ENCODE measurements around the gene GALNT18.

GALNT18 gene

DNA sequence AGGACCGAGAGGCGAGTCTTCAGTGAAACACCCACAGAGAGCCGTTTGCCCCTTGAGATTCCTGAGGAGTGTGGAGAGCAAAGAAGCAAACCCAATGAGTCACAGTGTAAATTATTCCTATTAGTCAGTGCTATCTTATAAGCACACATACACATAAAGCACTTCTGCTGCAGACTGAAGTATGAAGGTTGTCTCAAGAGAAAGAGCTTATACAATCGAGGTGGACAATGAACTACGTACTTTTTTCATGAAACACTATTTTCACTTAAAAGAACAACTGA, 37.3 kb downstream of the GALNT18 start:
- no peak for DNase-seq

DNA sequence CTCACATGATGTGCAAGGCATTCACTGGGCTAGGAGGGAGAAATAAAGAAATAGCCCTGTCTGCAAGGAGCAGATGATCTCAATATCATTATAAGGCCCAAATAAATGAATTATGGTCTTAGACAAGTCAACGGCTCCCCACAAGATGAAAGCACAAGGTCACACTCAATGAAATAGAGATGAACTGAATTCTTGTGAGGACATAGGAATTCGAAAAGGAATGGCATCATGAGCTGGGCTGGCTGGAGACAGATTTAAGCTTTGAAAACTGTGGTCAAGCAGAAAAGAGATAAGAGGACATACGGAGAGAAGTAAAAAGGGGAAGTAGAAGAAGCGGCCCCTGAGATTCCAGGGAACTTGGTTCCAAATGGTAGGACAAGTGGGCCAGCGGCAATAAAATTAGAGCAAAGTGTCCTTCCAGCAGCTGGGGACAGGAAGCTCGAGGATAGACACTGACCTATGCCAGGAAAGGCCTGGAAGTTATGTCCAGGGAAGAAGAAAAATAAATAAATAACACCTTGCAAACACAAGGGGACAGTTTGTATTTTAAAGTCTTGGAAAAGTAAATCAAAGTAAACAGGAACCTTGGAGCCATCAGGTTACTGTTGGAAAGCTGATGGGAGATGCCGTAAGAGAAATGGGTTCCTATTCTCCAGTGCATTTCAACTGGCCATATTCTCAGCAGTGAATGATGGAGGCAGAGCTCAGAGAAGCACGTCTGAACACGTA, 37.8 kb downstream of the GALNT18 start:
- no peak for DNase-seq

DNA sequence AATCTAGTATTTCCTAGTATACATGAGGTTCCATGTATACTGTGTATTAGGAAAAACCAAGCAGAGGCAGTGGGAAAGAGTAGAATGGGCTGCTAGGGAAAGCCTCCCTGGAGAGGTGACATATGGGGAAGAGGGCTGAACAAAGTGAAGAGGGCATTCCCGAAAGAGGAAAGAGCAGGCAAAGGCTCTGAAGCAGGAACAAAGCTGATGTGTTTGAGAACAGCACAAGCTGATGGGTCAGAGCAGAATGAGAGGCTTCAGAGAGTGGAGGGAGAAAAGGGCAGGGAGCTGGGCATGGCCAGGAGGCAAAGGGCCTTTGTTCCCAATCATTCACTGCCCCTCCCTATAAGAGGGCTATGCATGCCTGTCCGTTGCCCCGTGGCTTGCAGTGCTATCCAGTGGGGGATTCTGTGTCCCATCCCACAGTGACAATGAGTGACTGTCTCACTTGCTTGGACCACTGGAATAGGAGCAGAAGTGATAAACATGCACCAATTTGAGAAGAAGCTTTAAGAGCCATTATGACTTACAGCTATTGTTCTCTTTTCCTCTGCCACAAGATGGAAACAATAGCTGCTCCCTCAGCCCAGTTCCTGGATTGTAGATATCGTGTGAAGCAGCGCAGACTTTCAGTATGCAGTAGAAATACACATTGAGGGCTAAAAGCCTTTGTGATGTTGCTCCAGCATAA, 39.6 kb downstream of the GALNT18 start:
- DNase-seq, result no peak

DNA sequence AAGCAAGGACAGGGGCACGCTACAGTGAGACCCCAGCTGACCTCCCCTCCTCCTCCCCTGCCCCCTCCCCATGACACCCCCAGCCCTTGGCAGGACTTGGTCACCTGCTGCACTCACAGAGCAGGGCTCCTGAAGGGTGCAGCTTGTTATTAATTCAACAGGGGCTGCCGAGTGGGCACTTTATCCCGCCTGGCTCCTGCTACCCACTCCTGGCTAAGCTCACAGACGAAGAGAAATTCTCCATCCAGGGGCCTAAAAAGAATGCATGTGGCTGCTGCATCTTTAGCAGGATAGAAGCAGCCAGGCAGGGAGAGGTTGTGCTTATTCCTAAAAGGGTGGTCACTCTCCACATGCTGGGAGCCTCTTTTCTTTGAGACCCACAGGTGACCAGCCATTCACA, 40.3 kb downstream of the GALNT18 start:
- no peak for DNase-seq

DNA sequence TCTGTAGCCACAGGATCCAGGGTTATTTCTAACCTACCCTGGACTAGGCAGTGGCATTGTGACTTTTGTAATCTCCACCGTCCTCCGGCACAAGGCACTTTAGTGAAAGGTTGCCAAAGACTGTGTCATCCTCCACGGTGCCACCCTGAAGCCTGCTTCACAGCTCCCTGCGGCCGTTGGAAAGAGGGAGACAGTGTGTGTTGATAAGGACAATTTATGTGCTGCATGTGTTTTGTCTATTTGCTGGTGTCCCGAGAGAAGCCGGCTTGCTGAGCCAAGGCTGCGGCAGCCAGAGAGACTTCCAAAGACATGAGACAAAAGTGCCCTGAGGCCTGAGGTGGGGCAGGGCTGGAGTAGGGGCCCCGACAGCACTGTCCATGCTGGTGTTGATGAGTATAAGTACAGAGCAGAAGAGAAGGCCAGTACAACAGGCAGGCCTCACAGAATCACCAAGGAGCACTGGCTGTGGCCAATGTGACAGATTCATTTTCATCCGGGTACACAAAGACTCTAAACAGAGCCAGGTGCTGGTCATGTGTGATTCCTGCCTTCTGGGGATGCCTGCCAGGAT, 40.9 kb downstream of the GALNT18 start:
- no peak for DNase-seq

DNA sequence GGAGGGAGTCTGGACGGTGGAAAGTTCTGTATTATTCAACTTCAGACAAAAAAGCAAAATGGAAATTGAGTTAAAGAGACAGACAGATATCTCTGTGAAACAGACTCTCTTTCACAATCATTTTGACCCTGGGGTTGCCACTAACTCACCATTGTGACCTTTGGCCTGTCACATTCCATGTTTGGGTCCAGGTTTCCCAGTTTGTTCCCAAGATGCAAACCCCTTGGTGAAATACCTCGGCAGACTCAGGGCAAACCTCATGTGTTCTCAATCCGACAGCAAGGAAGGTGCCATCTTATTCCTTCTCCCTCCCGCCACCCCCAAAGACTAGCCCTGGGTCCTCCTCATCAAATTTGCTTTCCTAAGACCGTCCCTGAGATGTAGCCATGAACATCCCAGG, 41.8 kb downstream of the GALNT18 start:
- DNase-seq, result no peak

DNA sequence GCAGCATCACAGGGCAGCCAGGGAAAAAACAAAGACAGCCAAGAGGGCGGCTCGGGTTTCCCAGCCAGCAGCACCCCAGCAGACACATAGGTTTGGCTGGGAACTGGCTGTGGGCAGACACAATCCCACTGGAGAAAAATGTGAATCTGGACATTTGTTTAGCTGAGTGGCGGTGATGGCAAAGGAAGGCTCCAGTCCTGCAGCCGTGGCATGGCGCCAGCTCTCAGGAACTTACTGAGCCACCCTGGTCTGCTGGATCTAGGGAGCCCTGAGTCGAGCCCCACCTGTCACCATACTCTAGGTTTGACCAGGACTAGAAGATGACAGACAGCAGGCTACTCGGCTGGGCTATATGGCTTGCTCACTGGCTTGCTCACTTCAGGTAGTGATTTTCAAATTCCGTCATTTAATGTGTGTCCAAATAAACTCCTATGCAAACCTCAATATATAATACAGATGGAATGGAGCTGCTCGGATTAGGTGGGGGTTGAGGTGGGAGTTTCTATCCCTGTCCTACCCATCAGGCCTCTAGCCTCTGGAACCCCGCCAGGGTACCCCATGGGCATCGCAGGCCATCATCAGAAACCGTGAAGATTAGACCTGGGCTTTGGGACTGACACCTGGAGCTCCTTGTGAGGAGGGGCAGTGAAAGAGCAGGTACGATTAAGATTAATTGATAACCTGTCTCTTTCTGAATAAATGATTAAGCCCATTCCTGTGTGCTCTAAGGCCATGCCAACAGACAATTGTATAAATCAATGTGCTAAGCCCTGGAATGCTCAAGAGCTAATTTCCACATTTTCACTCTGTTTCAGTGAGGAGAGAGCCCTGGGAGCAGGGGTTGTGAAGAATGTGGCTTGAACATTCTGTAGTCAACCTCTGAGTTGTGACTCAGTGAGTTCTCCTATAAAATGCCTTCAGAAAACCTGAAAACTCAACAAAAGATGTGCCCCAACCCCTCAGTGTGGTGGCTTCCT, 42.5 kb downstream of the GALNT18 start:
- DNase-seq, result no peak

DNA sequence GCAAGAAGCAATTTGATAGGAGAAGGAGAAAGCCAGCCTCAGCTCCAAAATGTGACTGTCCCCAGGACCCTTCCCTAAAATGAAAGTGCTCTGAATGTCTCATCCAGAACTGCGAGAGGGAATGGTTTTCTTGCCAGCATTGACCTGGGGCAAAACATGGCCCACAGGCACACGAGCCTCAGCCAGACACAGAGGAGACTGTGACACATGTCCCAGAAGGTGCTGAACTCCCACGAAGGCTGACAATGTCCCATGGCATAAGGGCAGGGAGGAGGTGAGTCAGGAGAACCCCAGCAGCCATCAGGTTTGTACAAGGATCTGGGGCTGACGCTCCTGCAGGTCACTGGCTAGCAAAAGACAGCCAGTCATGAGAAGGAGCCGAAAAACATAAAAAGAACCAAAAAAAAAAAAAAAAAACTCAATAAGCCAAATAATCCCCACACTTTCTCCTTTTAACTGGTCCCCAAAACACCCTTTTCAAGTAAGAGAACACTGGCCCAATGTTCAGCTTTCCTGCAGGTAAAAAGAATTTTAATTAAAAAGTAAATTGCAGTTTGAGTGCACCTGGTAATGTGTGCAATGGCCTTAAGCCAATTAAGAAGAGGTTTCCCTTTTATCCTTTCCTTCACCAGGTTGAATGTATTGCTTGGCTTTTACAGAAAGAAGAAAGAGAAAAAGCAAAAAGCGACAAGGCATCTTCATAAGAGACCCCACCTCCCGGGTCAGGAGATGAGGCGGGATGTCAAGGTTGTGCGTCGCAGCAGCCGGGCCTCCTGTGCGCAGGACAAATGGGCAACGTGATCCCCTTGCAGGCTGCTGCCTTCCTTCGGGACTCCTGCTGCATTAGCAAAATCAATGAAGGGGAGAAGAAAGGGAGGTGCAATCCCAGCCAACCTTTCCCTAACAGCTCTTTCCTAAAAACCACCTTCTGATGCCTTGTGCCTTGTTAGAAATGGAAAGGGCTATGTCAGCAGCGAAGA, 43.6 kb downstream of the GALNT18 start:
- DNase-seq, result no peak

DNA sequence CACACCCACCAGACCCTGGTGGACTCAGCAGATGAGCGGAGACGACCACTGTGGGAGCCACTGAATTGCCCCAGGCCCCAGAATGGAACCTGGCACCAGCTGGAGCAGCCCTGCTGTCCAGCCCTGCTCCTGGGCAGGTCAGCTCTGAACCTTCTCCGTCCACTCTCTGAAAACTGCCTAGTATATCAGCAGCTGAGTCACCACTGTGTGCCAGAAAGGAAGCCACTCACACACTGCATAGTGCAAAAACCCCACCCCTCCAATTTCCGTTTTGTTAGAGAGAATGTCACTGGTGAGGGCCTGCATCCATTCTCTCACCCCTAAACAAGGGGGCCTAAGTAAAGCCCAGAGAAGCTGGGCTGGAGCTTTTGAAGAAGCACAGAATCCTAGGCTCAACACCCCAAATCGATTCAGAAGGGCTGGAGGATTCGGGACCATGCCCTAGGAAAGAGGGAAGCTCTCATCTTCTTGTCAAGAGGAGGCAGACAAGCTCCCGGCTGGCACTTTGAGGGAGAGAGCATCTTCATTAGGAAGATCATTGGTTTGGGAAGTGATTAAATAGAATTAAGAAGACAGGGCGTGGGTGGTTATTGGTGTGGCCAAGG, 44.5 kb downstream of the GALNT18 start:
- DNase-seq, result no peak

DNA sequence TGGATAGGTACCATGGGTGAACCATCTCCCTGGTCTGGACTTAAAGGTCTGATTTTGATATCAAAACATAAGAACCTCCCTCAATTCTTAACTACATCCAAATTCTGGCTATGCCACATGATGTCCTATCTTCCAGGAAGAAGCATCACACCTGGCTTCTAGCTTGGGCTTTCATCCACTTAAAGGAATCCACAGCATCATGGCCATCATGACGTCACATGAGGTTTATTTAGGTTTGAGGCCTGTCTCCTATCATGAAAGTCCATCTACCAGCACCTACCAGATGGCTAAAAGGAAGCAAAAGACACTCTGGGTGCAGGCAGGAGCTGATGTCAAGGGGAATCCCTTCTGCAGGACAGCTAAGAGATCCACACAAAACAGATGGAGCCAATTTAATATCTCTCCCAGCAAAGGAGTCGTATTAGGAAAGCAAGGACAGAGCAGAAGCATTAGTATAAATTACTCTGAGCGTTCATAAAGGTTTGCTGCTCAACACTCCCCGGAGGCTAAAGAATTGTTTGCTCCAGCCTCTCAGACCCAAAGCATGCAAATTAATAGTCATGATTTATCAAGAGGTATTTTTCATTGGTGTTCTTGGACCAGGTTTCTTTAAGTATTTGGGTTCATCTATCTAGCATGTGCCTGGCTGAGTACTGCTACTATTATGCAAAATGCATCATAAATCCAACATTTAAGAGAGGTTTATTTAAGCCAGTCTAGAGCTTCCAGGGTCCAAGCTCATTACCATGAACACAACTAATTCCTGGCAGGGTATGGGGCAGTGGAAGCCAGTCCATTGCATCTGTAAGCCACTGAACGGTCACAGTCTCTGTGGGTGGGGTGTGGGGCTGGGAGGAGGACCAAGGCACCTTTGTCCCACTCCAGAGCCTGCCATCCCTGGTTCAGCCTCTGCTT, 47.2 kb downstream of the GALNT18 start:
- no peak for DNase-seq

DNA sequence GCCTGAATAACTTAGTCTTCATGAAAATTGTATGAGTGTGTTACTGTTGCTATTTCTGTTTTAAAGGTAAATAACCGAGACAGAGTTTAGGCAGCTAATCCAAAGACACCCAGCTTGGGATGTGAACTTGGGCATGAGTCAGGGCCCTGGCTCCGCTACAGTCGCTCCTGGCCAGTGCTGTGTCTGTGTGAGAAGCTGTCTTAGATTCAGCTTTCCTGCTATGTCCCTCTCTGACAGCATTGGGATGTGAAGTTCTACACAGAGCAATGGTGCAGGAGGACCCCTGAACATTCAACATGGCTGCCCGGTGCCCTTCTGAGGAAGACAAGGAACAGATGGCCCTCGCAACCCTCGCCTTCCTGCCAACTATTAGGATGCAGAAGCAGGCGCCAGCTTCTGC, 49.4 kb downstream of the GALNT18 start:
- DNase-seq, result no peak

DNA sequence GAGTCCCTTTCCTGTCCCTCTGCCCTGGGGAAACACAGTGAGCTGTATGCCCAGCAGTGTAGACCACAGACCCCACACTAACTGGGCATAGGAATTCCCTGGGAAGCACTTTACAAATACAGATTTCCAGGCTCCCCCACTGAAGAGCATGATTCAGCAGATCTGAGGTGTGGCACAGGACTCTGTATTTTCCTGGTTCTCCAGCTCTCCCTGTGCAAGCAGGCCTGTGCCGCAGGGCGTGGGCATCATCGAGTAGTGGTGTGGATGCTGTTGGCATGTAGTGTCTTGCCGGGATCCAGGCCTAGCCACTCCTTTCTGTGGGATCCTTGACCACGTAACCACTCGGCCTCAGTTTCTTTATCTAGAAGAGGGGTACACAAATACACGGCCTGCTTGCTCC, 49.9 kb downstream of the GALNT18 start:
- DNase-seq, result no peak

DNA sequence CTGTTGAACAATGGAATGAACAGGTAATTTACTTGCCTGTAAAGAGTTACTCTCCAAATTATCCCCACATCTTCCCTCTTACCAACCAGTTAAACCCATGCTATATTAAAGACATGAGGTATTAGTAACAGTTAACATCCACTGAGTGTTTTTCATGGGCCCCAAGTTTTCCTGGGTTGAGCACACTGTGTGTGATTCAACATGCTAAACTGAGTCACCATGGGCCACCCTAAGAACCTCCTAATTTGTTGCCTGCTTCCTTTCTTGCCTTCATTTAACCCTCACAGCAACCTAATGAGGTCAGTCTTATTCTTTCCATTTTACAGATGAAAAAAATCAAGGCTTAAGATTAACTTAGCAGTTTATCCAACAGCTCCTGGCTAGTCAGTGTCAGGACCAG, 51.0 kb downstream of the GALNT18 start:
- DNase-seq, result no peak

DNA sequence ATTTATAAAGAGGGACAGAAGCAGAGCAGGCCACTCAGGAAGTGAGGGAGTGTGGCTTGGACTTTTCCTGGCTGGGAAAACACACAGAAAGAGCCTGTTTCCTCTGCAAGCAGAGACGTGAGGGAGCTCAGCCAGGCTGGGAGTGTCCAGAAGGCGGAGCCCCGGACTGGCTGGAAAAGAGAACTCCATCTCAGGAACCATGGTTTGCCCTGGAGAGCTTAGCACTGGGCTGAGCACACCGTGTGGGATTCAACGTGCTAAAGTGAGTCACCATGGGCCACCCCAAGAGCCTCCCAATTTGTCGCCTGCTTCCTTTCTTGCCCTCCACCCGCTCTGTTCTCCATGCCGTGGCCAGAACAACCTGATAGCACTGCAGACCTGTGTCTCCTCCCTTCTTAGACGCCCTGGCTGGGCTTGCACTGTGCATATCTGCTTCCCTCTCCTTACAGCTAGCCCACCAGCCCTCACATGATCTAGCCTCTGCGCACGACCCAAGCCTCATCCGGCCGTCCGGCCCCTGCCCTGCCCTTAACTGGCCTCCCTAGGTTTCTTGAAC, 51.8 kb downstream of the GALNT18 start:
- DNase-seq, result no peak

DNA sequence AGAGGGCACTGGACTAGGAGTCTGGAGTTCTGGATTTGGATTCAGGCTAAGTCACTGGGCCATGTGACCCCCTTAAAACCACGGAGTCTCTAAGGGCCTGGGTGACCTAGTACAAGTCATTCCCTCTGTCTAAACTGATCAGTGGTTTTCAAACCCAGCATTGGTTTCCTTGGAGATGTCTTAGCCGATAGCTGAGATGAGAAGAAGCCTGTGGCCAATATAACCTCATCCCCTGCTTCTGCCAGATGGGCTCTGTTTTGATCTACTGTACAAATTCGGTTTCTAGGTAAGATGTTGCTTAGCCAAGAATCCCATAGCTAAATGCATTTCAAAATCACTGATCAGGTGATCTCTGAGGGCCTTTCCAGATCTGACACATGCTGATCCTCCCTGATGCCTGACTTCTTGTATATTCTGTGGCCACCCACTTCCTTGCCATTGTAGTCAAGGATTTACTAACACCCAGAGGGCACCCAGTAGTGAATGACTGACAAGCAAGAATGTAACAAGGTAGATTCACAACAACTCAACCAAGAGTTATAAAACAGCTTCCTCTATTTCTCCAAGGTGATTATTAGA, 53.1 kb downstream of the GALNT18 start:
- no peak for DNase-seq

DNA sequence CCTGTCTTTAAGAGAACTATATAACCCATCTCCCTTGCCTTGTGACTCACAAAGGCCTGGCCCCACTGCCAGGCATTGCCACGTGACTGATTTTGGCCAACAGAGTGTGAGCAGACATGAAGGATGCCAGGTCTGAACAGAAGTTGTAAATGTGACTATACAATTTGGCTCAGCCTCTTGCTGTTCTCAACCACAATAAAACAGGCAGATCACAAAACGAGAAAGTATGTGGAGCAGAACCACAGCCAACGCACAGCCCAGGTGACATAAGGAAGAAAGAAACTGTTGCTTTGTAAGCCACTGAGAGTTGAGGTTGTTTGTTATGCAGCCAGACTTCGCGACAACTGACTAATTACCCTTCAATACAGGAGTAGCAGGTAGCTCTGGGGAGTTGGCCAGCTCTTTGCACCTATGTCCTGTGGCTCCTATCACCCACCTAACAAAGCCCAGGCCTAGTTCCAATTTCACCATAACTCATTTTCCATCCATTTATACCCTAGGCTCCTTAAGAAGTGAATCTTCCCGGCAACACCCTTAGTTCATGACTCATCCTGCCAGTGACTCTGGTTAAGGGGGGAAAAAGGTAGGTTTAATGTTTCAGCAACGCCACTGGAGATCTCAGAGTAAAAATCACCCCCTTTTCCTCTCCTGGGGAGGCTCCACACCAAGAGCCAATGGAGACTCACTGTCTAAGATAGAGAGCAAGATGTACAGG, 53.7 kb downstream of the GALNT18 start:
- no peak for DNase-seq

DNA sequence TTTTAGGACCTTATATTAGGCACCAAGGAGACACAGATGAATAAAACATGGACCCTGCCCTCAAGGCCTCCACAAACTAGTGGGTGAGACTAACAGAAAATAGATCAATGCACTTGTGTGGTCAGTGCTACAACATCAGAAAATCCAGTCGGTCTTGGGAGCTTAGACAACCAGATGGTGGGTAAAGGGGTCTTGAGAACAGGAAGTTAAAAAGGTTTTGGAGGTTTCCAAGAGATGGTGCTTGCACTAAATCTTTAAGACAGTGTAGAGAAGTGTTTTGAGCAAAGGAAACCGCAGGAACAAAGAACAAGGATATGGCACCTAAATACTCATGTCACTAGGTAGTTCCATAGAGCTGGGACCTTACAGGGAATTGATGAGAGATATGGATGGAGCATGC, 56.2 kb downstream of the GALNT18 start:
- DNase-seq, result no peak

DNA sequence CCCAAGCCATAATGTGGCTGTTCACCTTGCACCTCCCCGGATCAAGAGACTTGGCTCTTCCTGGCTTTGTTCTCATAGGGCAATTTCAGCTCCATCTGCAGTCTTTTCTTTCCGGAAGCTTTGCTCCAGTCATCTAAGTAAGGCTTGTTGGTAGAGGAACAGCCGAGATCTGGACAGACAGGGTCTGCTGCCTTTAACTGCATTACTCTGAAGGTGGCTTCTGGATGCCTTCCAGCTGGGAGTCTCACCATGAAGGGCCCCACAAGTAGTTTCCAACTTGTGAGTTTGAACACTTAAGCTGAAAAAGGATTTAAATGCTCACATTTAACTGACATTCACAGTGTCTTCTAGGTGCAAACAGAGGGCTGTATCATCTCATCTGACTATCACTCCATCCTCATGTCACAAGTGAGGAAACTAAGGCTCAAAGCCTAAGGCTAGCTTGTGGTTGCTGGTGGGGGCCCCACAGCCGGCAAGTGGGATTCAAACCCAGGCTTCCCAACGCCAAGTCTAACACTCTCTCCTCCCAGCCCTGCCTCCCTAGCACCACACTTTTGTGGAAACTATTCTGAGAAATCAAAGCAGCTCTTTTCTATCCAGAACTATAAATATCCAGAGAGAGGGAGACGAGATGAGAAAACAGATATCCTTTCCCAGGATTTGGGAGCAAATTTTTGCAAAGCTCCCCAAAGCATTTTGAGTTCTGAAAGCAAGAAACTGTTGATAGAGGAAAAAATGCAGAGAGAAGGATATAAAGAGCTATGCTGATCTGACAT, 58.4 kb downstream of the GALNT18 start:
- DNase-seq, result no peak

All from stimulated activated naive CD4-positive, alpha-beta T cell treated with Interleukin-2 at 50 U/mL for 16 hours (primary cell).